Stomach (tissue), 4 donors: ENCODE results near the gene SMC1A.

Experiments used
- CTCF ChIP-seq, 7 experiments: fragments of 450-650 bp in 4 of 7; fragments of 200-600 bp in 3 of 7; sonication (generic) in 3 of 7; IDR thresholded peaks; one replicate each; pipeline ENCODE4 v1.5.1; 2016 to 2019; ENCODE audit warnings: antibody characterized with exemption in 7 of 7, control low read depth in 2 of 7, mild to moderate bottlenecking in 1 of 7
- EP300 ChIP-seq: sonication (generic); formaldehyde crosslinking; IDR thresholded peaks from one replicate; pipeline ENCODE4 v1.6.1; 2017; ENCODE audit warnings: antibody characterized with exemption
- POLR2A ChIP-seq, 4 donors: fragments of 450-650 bp; IDR thresholded peaks; one replicate each; pipeline ENCODE4 v1.6.1; 2016; ENCODE audit warnings: antibody characterized with exemption in 4 of 4, control low read depth in 2 of 4, mild to moderate bottlenecking in 1 of 4, moderate library complexity in 1 of 4
- POLR2AphosphoS5 ChIP-seq, 3 donors: sonication (generic); formaldehyde crosslinking; IDR thresholded peaks; one replicate each; pipeline ENCODE4 v1.6.1; 2016; ENCODE audit warnings: antibody characterized with exemption in 3 of 3

GRCh38 chrX:53421772-53422085 lies 725 bp downstream of the SMC1A start:
- TF ChIP-seq CTCF (IDR thresholded peaks at IDR 0.05), result no peak
- no peak for TF ChIP-seq POLR2A (IDR thresholded peaks at IDR 0.05)
- no peak for TF ChIP-seq EP300
- no peak for TF ChIP-seq POLR2AphosphoS5 (IDR thresholded peaks at IDR 0.05)
